MM.1S (cell line): ENCODE measurements around the gene KL.

Source experiments
- EZH2 ChIP-seq: fragments of 300-600 bp; sonication (generic); optimal IDR thresholded peaks from 2 replicates; pipeline ENCODE3; 2017; ENCODE audit warnings: low read depth, mild to moderate bottlenecking, antibody characterized with exemption, low read length, mixed read lengths
- EZH2phosphoT487 ChIP-seq: fragments of 300-600 bp; sonication (generic); IDR thresholded peaks from 2 replicates; pipeline ENCODE4 v1.6.1; 2018; ENCODE audit warnings: antibody characterized with exemption, low read length
- TF ChIP-seq, protein P1 (sequence below): fragments of 300-600 bp; sonication (generic); IDR thresholded peaks from 2 replicates; pipeline ENCODE4 v1.5.1; 2016; ENCODE audit warnings: antibody characterized with exemption, low read length, mixed read lengths

DNA sequence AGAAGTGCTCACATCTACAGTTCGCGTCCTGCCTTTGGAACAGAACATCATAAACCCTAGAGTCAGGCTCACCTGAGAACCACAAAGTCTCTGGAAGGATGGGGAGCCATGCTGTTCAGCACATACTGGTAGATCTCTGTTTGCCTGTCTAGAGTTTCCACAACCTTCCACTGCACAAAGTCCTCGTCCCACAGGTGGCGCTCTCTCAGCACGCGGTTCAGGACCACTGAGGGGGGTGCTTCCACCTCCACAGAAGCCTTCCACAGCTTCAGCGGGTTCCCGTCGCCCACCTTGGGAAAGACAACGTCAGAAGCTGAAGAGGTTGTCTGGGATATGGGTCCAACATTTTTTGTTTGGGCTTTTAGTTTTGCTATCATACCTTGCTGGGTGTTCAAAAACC, 93.6 kb downstream of the KL start:
- TF ChIP-seq, protein P1, sequence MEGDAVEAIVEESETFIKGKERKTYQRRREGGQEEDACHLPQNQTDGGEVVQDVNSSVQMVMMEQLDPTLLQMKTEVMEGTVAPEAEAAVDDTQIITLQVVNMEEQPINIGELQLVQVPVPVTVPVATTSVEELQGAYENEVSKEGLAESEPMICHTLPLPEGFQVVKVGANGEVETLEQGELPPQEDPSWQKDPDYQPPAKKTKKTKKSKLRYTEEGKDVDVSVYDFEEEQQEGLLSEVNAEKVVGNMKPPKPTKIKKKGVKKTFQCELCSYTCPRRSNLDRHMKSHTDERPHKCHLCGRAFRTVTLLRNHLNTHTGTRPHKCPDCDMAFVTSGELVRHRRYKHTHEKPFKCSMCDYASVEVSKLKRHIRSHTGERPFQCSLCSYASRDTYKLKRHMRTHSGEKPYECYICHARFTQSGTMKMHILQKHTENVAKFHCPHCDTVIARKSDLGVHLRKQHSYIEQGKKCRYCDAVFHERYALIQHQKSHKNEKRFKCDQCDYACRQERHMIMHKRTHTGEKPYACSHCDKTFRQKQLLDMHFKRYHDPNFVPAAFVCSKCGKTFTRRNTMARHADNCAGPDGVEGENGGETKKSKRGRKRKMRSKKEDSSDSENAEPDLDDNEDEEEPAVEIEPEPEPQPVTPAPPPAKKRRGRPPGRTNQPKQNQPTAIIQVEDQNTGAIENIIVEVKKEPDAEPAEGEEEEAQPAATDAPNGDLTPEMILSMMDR, result no peak
- TF ChIP-seq EZH2phosphoT487 (no peak), EZH2 (no peak)
